Endothelial cell of umbilical vein (primary cell): Measurements from ENCODE around the gene PLEKHF1.

ENCODE experiments used
- CTCF ChIP-seq, 2 donors: IDR thresholded peaks; 1 replicate in 1 of 2; 2 replicates in 1 of 2; pipeline ENCODE4 v1.5.1; 2011; ENCODE audit warnings: low read length in 2 of 2, mild to moderate bottlenecking in 2 of 2, moderate library complexity in 2 of 2, control low read depth in 1 of 2, inconsistent platforms in 1 of 2, low read depth in 1 of 2; ENCODE audit not compliant: insufficient read depth in 1 of 2; ENCODE audit errors: extremely low read depth in 1 of 2
- EZH2 ChIP-seq: IDR thresholded peaks from 2 replicates; pipeline ENCODE4 v1.6.1; 2012; ENCODE audit warnings: borderline replicate concordance, low read depth, mild to moderate bottlenecking, moderate library complexity, low read length, inconsistent platforms; ENCODE audit not compliant: severe bottlenecking
- POLR2A ChIP-seq: IDR thresholded peaks from 2 replicates; pipeline ENCODE4 v1.6.1; 2012; ENCODE audit warnings: low read depth, mild to moderate bottlenecking, control low read depth, low read length
- TF ChIP-seq, protein P1 (sequence below): IDR thresholded peaks from 2 replicates; pipeline ENCODE4 v1.6.1; 2011; ENCODE audit not compliant: insufficient read depth, insufficient read length

GRCh38 chr19:29699861-29700260 lies 34.6 kb downstream of the PLEKHF1 start:
- TF ChIP-seq CTCF (IDR thresholded peaks at IDR 0.05; ENCODE audit: extremely low read depth in 1 of 2, insufficient read depth in 1 of 2, low read depth in 1 of 2, low read length in 2 of 2) (no peak), POLR2A (no peak), EZH2 (no peak)
- TF ChIP-seq, protein P1, sequence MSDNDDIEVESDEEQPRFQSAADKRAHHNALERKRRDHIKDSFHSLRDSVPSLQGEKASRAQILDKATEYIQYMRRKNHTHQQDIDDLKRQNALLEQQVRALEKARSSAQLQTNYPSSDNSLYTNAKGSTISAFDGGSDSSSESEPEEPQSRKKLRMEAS = no peak
